Motor neuron (in vitro differentiated cells): Measurements from ENCODE around the gene TMOD1. TPM values are rescaled to one million over a fixed set of nuclear protein-coding genes. Genes with fewer than 3 reads are reported as not detected.

Source experiments
- ATAC-seq, 8 experiments: fragments of 200-7000 bp; cut with Tn5 transposase; replicated peaks in 6 of 8; 2 replicates each; pipeline ENCODE4 v1.8.0; 2021; ENCODE audit warnings: mild to moderate bottlenecking in 8 of 8, moderate library complexity in 8 of 8
- H3K27ac ChIP-seq, 2 donors: fragments of 250-450 bp; sonication (Bioruptor Pico); 2 replicates each; pipeline ENCODE4 v1.9.0; 2021; ENCODE audit warnings: antibody characterized with exemption in 2 of 2, mild to moderate bottlenecking in 2 of 2, moderate library complexity in 1 of 2
- H3K4me1 ChIP-seq, 2 donors: fragments of 250-450 bp; sonication (Bioruptor Pico); replicated peaks in 1 of 2; 2 replicates each; pipeline ENCODE4 v1.6.1; 2021; ENCODE audit warnings: antibody characterized with exemption in 2 of 2, mild to moderate bottlenecking in 2 of 2, moderate library complexity in 1 of 2
- H3K4me3 ChIP-seq, 5 donors: fragments of 250-450 bp; sonication (Bioruptor Pico); 2 replicates each; pipeline ENCODE4 v1.9.0; 2021; ENCODE audit warnings: antibody characterized with exemption in 5 of 5, mild to moderate bottlenecking in 5 of 5, moderate library complexity in 4 of 5
- WGBS, 10 experiments: fragments of 450-650 bp; shearing (Covaris generic); methylation state at CpG; one replicate each; pipeline ENCODE4 v1.0.0; 2022; 5-methylcytosine and 5-hydroxymethylcytosine counted together
- in situ Hi-C, 9 experiments: fragments of 400-800 bp; cut with MboI; loops; one replicate each; pipeline ENCODE4 v1.15.0; 2021; ENCODE audit warnings: low sequenced_read_pairs in 9 of 9, low pct_unique_long_range_greater_than_20kb in 2 of 9; ENCODE audit not compliant: unreplicated experiment in 9 of 9
- total RNA-seq, 8 experiments: library from RNA; unstranded; fragments of 300-600 nt; gene quantifications; 2 replicates each; pipeline versions ENCODE4 v1.2.3 to v1.2.4, GENCODE V29; 2022

TMOD1 gene
- total RNA-seq, 8 experiments from 2014 or later: 0.15 to 76.0 (median 1.2) TPM

GRCh38 chr9:97525451-97525850, 24.0 kb downstream of the TMOD1 start:
- Histone ChIP-seq H3K27ac (no peak overlapping the region), H3K4me1 (peaks cover 0 to 3% of the 10 kb centered on the region in 2 donors), H3K4me3 (no peak overlapping the region)
- in situ Hi-C loops: no loop called here
- peak in 3 of 8 experiments; percentile 45 to 95 (median 81) for ATAC-seq
- WGBS, 10 experiments: 9 to 100% (median 31%) methylated on average over 1 to 2 of the region's 2 CpGs; no CpG with 5 or more reads in 4 of the 10 experiments

- no peak overlapping the region for H3K27ac ChIP-seq
- ATAC-seq: no peak
- 0 to 97% (median 78%) methylated on average over 1 to 5 of the region's 7 CpGs; no CpG with 5 or more reads in 4 of the 10 experiments for WGBS, 10 experiments
- in situ Hi-C loops: no loop called here
- no peak overlapping the region for H3K4me3 ChIP-seq
- H3K4me1 ChIP-seq: peaks cover 0 to 3% of the 10 kb centered on the region in 2 donors
Measured at GRCh38 chr9:97526895-97527575, 25.6 kb downstream of the TMOD1 start.

DNA sequence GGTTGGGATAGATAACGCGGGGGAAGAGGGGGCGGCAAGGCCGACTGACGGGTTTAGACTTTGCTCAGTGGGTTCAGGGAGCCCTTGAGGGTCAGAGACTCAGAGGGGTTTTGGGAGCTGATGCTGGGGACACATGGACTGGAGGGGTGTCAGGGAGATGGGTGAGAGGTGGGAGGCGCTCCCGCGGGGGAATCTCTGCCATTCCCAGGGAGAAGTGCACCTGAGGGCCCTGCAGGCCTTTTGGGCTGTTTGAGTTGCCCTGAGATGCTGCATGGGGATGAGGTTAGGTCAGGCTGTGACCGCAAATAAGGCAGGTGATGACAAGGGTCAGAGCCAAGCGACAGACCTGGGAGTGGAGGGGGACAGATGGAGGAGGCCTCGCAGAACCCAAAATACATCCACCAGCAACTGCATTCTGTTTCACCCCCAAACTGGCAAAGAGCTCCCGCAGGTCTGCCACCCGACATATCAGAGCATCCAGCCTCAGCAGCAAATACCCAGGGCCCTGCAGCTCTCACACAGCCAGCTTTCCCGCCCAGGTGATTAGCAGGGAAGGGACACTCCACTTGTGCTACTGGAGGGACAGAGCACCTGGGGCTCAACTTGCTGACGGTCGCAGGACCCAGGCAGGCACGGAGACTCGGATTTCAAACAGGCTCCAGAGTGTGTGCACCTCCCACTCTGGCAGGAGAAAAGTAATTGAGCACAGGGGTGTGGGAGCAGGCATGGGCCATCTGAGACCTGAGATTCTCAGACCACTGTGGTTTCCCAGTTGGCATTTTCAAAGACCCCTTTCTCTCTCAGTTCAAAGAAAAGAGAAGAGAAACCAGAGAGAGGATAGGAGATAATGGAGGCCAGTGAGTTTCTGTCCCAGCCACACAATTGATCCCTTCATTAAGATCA, 26.4 kb downstream of the TMOD1 start:
- Histone ChIP-seq H3K4me1 (peaks cover 0 to 5% of the 10 kb centered on the region in 2 donors), H3K4me3 (no peak overlapping the region), H3K27ac (no peak overlapping the region)
- ATAC-seq: no peak
- 30 to 100% (median 40%) methylated on average over 2 to 5 of the region's 18 CpGs; no CpG with 5 or more reads in 7 of the 10 experiments for WGBS, 10 experiments
- in situ Hi-C loops: no loop called here

- WGBS, 10 experiments: 0 to 85% (median 44%) methylated on average over 1 to 6 of the region's 8 CpGs; no CpG with 5 or more reads in 3 of the 10 experiments
- peak in 5 of 8 experiments; percentile 24 to 72 (median 39) for ATAC-seq
- no peak overlapping the region for H3K4me3 ChIP-seq
- H3K4me1 ChIP-seq: peaks cover 0 to 5% of the 10 kb centered on the region in 2 donors
- H3K27ac ChIP-seq: no peak overlapping the region
- in situ Hi-C loops: no loop called here
Measured at GRCh38 chr9:97528529-97529230, 27.2 kb downstream of the TMOD1 start.

GRCh38 chr9:97529363-97530076, 28.1 kb downstream of the TMOD1 start:
- no peak overlapping the region for H3K4me3 ChIP-seq
- in situ Hi-C loops: no loop called here
- 25 to 93% (median 85%) methylated on average over 2 to 11 of the region's 11 CpGs; no CpG with 5 or more reads in 1 of the 10 experiments for WGBS, 10 experiments
- no peak overlapping the region for H3K27ac ChIP-seq
- peak in 1 of 8 experiments; percentile 18 for ATAC-seq
- H3K4me1 ChIP-seq: peaks cover 0 to 5% of the 10 kb centered on the region in 2 donors

DNA sequence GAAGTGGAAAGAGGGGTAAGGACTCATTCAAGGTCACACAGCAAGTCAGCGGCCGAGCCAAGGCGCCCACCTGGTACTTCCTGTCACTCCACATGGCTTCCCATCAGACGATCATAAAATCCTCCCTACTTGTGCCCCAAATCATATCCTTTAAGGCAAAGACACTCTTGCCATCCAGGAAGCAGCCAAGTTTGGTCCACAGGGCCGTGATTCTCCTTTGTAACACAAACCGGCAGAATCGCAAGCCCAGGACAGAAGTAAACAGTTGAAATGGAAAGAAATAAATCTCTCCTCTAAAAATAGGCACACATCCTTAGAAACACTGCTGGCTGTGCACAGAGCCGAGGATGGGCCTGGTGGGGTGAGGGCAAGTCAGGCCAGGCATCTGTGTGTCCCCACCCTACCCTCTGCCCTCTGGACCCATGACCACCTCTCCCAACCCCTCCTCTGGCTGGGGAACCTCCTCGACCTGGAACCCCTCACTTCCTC, 30.5 kb downstream of the TMOD1 start:
- Histone ChIP-seq H3K4me3 (no peak overlapping the region), H3K27ac (no peak overlapping the region), H3K4me1 (peaks cover 0 to 5% of the 10 kb centered on the region in 2 donors)
- WGBS, 10 experiments: 33 to 88% (median 74%) methylated on average over 2 to 7 of the region's 9 CpGs; no CpG with 5 or more reads in 3 of the 10 experiments
- in situ Hi-C loops: no loop called here
- peak in 2 of 8 experiments; percentile 44 to 55 for ATAC-seq

DNA sequence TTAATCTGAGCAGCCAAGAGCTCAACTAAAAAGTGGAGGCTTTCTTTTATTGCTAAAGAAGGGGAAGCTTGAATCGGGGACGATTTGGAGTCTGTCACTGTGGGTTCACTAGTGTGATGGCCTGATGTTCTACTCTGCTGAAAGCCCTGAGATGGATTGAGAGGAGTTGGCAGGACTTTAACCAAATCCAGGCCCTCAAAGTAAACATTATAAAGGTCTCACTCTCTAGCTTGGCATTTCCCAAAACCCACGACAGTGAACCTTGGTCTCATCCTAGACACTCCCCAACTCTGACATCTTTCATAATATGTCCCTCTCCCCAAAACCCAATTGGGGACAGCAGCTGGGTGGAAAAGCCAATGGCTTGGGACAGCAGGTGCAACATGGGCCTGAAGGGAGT, 32.7 kb downstream of the TMOD1 start:
- H3K4me1 ChIP-seq: peaks cover 0 to 2% of the 10 kb centered on the region in 2 donors
- H3K27ac ChIP-seq: no peak overlapping the region
- in situ Hi-C loops: no loop called here
- WGBS, 10 experiments: 0 to 100% (median 76%) methylated on average over 1 to 3 of the region's 3 CpGs; no CpG with 5 or more reads in 3 of the 10 experiments
- H3K4me3 ChIP-seq: no peak overlapping the region
- no peak for ATAC-seq

DNA sequence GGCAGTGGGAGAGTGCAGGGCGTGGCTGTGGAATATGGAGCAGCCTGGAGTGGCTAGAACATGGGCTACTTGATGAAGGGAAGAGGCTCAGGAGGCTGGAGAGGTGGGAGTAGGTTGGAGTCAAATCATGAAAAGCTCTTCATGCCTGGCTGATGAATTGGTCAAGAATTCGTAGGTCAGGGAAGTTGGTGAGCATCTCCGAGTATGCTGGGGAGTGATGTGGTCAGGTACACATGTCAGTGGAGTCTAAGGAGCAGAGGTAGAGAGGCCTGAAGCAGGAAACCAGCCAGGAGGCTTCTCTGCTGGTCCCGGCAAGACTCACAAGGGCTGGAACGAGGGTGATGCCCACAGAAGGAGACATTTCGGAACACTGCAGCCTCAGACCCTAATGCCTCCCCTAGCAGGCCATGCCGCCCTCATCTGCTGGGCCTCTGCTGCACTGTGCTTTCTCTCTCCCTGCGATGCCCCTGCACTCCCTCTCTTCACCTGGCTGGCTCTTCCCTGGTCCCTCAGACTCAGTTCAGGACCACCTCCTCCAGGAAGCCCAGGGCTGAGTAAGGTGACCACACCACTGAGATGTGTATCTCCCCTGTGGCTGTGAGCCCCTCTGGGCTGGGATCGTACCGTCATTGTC, 33.6 kb downstream of the TMOD1 start:
- in situ Hi-C loops: no loop called here
- Histone ChIP-seq H3K4me1 (peaks cover 0 to 2% of the 10 kb centered on the region in 2 donors), H3K27ac (no peak overlapping the region), H3K4me3 (no peak overlapping the region)
- 0 to 100% (median 81%) methylated on average over 1 to 9 of the region's 10 CpGs; no CpG with 5 or more reads in 3 of the 10 experiments for WGBS, 10 experiments
- no peak for ATAC-seq

DNA sequence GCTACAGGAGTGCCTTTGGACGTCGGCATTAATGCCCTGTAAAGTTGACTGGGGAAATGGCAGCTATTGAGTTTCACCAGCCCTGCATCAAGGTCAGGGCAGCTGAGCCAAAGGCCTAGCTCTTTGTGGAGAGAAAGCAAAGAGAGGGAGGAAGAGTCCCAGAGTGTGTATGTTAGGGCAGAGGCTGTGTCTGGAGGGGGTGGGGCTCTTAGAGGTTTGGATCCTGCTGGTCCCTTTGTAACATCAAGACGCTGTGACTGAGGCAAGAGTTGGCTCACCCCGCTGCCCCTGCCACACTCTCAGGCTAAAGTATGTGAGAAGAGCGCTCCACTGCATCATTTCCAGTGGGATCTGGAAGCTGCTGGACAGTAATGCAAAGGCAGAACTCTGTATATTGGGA, 34.3 kb downstream of the TMOD1 start:
- no peak for ATAC-seq
- Histone ChIP-seq H3K4me1 (peaks cover 0 to 2% of the 10 kb centered on the region in 2 donors), H3K4me3 (no peak overlapping the region), H3K27ac (no peak overlapping the region)
- in situ Hi-C loops: no loop called here
- WGBS, 10 experiments: 20 to 100% (median 79%) methylated on average over 1 to 3 of the region's 5 CpGs; no CpG with 5 or more reads in 1 of the 10 experiments

DNA sequence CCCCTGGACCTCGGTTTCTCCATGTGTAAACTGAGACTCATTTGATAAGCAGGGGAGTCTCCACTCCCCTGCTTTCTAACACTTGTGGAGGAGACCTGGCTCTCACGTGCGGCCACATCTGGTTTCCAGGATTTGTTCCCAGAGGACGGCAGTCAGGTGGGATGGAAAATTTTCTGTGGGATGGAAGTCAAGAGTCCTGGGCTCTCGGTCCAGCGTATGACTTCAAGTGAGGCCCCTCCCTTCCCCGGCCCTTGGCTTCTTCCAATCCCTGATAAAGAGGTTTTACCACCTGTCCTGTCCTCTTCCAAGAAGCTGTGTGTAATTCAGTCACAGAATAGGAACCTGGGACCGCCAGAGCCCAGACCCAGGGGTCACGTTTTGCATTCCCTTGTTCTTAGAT, 35.0 kb downstream of the TMOD1 start:
- Histone ChIP-seq H3K4me3 (no peak overlapping the region), H3K4me1 (peaks cover 0 to 2% of the 10 kb centered on the region in 2 donors), H3K27ac (no peak overlapping the region)
- in situ Hi-C loops: no loop called here
- no peak for ATAC-seq
- 0 to 100% (median 50%) methylated on average over 1 to 6 of the region's 9 CpGs; no CpG with 5 or more reads in 3 of the 10 experiments for WGBS, 10 experiments

DNA sequence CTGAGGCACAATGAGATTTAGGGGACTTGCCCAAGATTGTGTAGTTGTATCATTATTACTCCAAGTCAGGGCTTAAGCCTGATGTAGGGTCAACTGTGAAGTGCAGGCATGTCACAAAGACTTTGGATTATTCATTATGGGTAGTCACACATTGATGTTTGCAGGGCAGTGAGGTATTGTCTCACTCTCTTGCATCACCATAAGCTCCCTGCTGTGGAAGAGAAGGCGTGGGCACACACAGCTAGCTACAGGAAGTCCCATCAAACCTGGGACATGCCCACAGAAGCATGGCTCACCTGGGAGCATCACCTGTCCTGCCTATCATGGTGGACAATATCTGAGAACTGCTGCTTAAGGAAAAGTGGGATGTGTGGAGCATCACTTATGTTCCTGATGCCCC, 42.1 kb downstream of the TMOD1 start:
- in situ Hi-C loops: no loop called here
- Histone ChIP-seq H3K27ac (no peak overlapping the region), H3K4me3 (no peak overlapping the region), H3K4me1 (no peaks in the 10 kb centered on the region)
- peak in 3 of 8 experiments; percentile 25 to 68 (median 44) for ATAC-seq
- 0 to 67% (median 40%) methylated on average over 1 of the region's 1 CpG; no CpG with 5 or more reads in 7 of the 10 experiments for WGBS, 10 experiments

GRCh38 chr9:97545486-97545885, 44.0 kb downstream of the TMOD1 start:
- Histone ChIP-seq H3K4me1 (no peaks in the 10 kb centered on the region), H3K4me3 (no peak overlapping the region), H3K27ac (no peak overlapping the region)
- in situ Hi-C loops: no loop called here
- WGBS, 10 experiments: 0 to 83% (median 65%) methylated on average over 1 to 7 of the region's 8 CpGs; no CpG with 5 or more reads in 3 of the 10 experiments
- ATAC-seq: peak in 1 of 8 experiments; percentile 62
